Hepatocyte (in vitro differentiated cells): Measurements from ENCODE around the gene OR1J1. TPM values are rescaled to one million over a fixed set of nuclear protein-coding genes. Genes with fewer than 3 reads are reported as not detected.

Experiments used
- DNase-seq: peaks from one replicate; pipeline ENCODE4 v3.0.0-alpha.2; 2016; ENCODE audit warnings: low spot score
- H2AFZ ChIP-seq: fragments of 200-600 bp; sonication (generic); 2 replicates; pipeline ENCODE4 v1.6.0; 2016; ENCODE audit warnings: antibody characterized with exemption, mild to moderate bottlenecking
- H3K27ac ChIP-seq: fragments of 200-600 bp; sonication (generic); 2 replicates; pipeline ENCODE4 v1.5.1; 2016; ENCODE audit warnings: mild to moderate bottlenecking
- H3K27me3 ChIP-seq: fragments of 200-600 bp; sonication (generic); 2 replicates; pipeline ENCODE4 v1.6.1; 2016
- H3K36me3 ChIP-seq: fragments of 200-600 bp; sonication (generic); replicated peaks from 2 replicates; pipeline ENCODE4 v1.5.1; 2016; ENCODE audit warnings: low read depth; ENCODE audit not compliant: insufficient read depth
- H3K4me1 ChIP-seq: fragments of 200-600 bp; sonication (generic); 2 replicates; pipeline ENCODE4 v1.5.1; 2016; ENCODE audit warnings: mild to moderate bottlenecking, moderate library complexity; ENCODE audit not compliant: insufficient read depth
- H3K4me2 ChIP-seq: fragments of 200-600 bp; sonication (generic); 2 replicates; pipeline ENCODE4 v1.6.0; 2016
- H3K4me3 ChIP-seq: fragments of 200-600 bp; sonication (generic); 2 replicates; pipeline ENCODE4 v1.5.1; 2016; ENCODE audit warnings: mild to moderate bottlenecking
- H3K79me2 ChIP-seq: fragments of 200-600 bp; sonication (generic); 2 replicates; pipeline ENCODE4 v1.6.0; 2017; ENCODE audit warnings: mild to moderate bottlenecking
- H3K9me2 ChIP-seq: fragments of 200-600 bp; sonication (generic); replicated peaks from 2 replicates; pipeline ENCODE4 v1.6.0; 2017; ENCODE audit warnings: mild to moderate bottlenecking; ENCODE audit not compliant: insufficient read depth
- H3K9me3 ChIP-seq: fragments of 200-600 bp; sonication (generic); 2 replicates; pipeline ENCODE4 v1.5.1; 2016; ENCODE audit warnings: low read depth, mild to moderate bottlenecking
- H4K20me1 ChIP-seq: fragments of 200-600 bp; sonication (generic); 2 replicates; pipeline ENCODE4 v1.6.0; 2016; ENCODE audit warnings: mild to moderate bottlenecking; ENCODE audit not compliant: insufficient read depth, poor library complexity, severe bottlenecking
- EZH2 ChIP-seq: fragments of 200-600 bp; sonication (generic); IDR thresholded peaks from 2 replicates; pipeline ENCODE4 v1.6.1; 2016; ENCODE audit warnings: antibody characterized with exemption, mild to moderate bottlenecking, borderline replicate concordance
- EZH2phosphoT487 ChIP-seq: fragments of 200-600 bp; sonication (generic); IDR thresholded peaks from one replicate; pipeline ENCODE4 v1.6.1; 2018; ENCODE audit warnings: antibody characterized with exemption, mild to moderate bottlenecking, low read depth, moderate library complexity; ENCODE audit not compliant: unreplicated experiment, severe bottlenecking
- WGBS: methylation state at CpG from one replicate; pipeline ENCODE4 v1.1.6; 2016; ENCODE audit warnings: low lambda C conversion rate; ENCODE audit errors: missing lambda C conversion rate; 5-methylcytosine and 5-hydroxymethylcytosine counted together
- polyA plus RNA-seq: library from polyadenylated mRNA; unstranded; fragments of >200 nt; fragmentation: Nextera tagmentation; extraction: Ambion mirVana; gene quantifications from 2 replicates; pipeline ENCODE4 v1.2.1, GENCODE V29; 2016
- total RNA-seq: library from RNA; depleted of rRNA; stranded (reverse); fragments of >200 nt; gene quantifications from 2 replicates; pipeline ENCODE4 v1.2.3, GENCODE V29; 2014
- TF ChIP-seq, protein P1 (sequence below): fragments of 200-600 bp; sonication (generic); IDR thresholded peaks from 2 replicates; pipeline ENCODE4 v1.5.1; 2016; ENCODE audit warnings: antibody characterized with exemption, mild to moderate bottlenecking; ENCODE audit not compliant: poor library complexity

Gene OR1J1
- total and polyA plus RNA-seq, 2 experiments from 2014 or later = not detected

DNA sequence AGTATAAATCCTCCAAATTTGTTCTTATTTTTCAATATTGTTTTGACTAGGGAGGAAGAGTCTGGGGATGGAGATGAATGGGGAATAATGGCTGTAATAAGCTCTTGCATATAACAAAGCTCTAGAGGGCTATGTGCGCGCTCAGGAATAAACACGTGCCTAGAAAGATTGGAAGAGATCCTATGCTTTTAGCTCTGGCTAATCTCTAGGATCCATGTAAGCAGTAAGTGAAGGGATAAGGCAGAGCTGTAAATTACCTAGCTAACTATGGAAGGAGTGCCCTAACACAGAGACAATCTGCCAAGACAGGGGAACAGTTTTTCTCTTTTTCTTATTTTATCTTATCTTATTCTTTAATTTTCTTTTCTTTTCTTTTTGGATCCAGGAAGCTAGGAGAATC, 21.6 kb downstream of the OR1J1 start:
- no peaks in the 10 kb centered on the region for H3K79me2 ChIP-seq
- no peaks in the 10 kb centered on the region for H3K9me2 ChIP-seq
- WGBS = 88% methylated on average over 3 of the region's 3 CpGs
- no peaks in the 10 kb centered on the region for H3K9me3 ChIP-seq
- no peak overlapping the region for H3K4me2 ChIP-seq
- TF ChIP-seq EZH2phosphoT487 (no peak), EZH2 (no peak)
- TF ChIP-seq, protein P1, sequence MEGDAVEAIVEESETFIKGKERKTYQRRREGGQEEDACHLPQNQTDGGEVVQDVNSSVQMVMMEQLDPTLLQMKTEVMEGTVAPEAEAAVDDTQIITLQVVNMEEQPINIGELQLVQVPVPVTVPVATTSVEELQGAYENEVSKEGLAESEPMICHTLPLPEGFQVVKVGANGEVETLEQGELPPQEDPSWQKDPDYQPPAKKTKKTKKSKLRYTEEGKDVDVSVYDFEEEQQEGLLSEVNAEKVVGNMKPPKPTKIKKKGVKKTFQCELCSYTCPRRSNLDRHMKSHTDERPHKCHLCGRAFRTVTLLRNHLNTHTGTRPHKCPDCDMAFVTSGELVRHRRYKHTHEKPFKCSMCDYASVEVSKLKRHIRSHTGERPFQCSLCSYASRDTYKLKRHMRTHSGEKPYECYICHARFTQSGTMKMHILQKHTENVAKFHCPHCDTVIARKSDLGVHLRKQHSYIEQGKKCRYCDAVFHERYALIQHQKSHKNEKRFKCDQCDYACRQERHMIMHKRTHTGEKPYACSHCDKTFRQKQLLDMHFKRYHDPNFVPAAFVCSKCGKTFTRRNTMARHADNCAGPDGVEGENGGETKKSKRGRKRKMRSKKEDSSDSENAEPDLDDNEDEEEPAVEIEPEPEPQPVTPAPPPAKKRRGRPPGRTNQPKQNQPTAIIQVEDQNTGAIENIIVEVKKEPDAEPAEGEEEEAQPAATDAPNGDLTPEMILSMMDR = no peak
- peaks cover 4% of the 10 kb centered on the region for H3K27me3 ChIP-seq
- H3K36me3 ChIP-seq = no peaks in the 10 kb centered on the region
- no peak for DNase-seq
- no peak overlapping the region for H3K4me3 ChIP-seq
- no peak overlapping the region for H2AFZ ChIP-seq
- no peak overlapping the region for H3K27ac ChIP-seq
- no peaks in the 10 kb centered on the region for H4K20me1 ChIP-seq
- no peaks in the 10 kb centered on the region for H3K4me1 ChIP-seq

DNA sequence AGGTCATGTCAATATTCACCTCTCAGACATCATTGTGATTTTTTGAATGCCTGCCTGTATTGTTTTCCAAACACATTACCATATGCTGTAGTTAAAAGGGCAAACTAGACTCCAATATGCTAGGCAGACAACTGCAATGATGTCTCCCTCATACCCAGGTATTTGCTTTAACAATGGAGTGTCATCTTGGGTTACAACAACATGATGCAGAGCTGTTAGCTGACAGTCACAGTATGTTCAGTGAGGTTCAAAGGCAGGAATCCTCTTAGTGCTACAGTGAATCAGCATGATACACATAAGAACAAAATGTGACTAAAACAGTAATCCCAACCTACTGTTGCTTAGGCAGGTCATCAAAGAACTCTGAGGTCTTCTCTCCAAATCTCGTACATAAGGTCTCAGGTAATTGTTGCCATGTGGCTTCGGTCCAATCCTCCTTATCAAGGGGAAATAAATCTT, 24.0 kb downstream of the OR1J1 start:
- DNase-seq = no peak
- Histone ChIP-seq H3K4me2 (no peak overlapping the region), H2AFZ (no peak overlapping the region), H3K36me3 (no peaks in the 10 kb centered on the region), H3K4me3 (no peak overlapping the region), H4K20me1 (no peaks in the 10 kb centered on the region), H3K27ac (no peak overlapping the region), H3K79me2 (no peaks in the 10 kb centered on the region), H3K9me2 (no peaks in the 10 kb centered on the region), H3K9me3 (no peaks in the 10 kb centered on the region), H3K27me3 (no peaks in the 10 kb centered on the region), H3K4me1 (no peaks in the 10 kb centered on the region)
- WGBS = 84% methylated on average over 2 of the region's 2 CpGs
- TF ChIP-seq, protein P1 = no peak
- TF ChIP-seq EZH2 (no peak), EZH2phosphoT487 (no peak)

DNA sequence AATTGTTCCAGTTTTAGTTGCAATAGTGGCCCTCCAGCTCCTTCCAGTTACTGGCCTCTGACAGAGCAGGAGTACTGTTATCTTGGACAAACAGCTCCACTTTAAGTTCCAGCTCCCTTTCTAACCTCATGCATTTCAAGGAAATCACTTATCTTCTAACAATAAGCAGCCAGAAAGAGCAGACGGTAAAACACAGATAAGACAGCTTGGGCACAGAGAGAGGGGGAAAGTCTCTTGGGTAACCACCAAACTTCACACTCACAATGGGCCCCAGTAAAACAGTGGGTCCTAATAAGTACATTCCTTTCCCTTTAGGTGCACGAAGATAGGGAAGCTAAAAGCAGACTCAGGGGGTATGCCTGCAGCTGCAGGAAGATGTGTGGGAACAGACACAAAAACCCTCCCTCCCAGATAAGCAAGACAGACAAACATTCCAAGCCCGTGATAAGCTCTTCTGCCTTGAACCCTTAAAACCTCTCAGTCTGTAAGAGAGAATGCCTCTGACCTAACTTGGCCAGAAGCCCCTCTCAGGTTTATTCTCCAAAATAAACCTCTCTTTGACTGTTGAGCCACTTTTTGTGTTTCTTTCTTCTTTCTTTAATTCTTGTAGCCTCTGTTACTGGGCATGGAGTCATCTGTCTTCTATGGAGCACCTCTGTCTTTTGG, 30.8 kb downstream of the OR1J1 start:
- no peaks in the 10 kb centered on the region for H3K9me2 ChIP-seq
- no peak for DNase-seq
- no peaks in the 10 kb centered on the region for H3K9me3 ChIP-seq
- H3K4me2 ChIP-seq = no peak overlapping the region
- no peaks in the 10 kb centered on the region for H3K27me3 ChIP-seq
- TF ChIP-seq, protein P1 = no peak
- TF ChIP-seq EZH2phosphoT487 (no peak), EZH2 (no peak)
- WGBS = 52% methylated on average over 3 of the region's 3 CpGs
- H4K20me1 ChIP-seq = no peaks in the 10 kb centered on the region
- no peaks in the 10 kb centered on the region for H3K4me1 ChIP-seq
- no peaks in the 10 kb centered on the region for H3K79me2 ChIP-seq
- H2AFZ ChIP-seq = no peak overlapping the region
- H3K4me3 ChIP-seq = no peak overlapping the region
- H3K27ac ChIP-seq = no peak overlapping the region
- no peaks in the 10 kb centered on the region for H3K36me3 ChIP-seq
